Measurements from ENCODE around the gene SCARB1. TPM values are rescaled to one million over a fixed set of nuclear protein-coding genes. Genes with fewer than 3 reads are reported as not detected.
A peak's percentile ranks its signal among the peaks of the same experiment; 100 is the strongest.

The SCARB1 gene
- total RNA-seq, 4 donors from 2014 or later, result 15.3 to 55.3 (median 29.7) TPM

- H3K27me3 ChIP-seq, result no peaks in the 10 kb centered on the region
- H3K4me1 ChIP-seq, result peaks cover 0 to 76% (median 37%) of the 10 kb centered on the region in 4 donors
- peak overlapping the region in 2 of 4 donors; percentile 91 to 96 for H3K27ac ChIP-seq
These were observed 105.1 kb downstream of the SCARB1 start for GRCh38 chr12:124758266-124759220.

GRCh38 chr12:124757329-124757728 is 106.3 kb downstream of the SCARB1 start:
- 97% methylated on average over 4 of the region's 4 CpGs for WGBS, 2 donors
- Histone ChIP-seq H3K4me3 (no peak overlapping the region), H3K9me3 (peaks cover 0 to 5% (median 0%) of the 10 kb centered on the region in 4 donors), H3K36me3 (no peaks in the 10 kb centered on the region), H3K27ac (peak overlapping the region in 2 of 4 donors; percentile 91 to 96), H3K27me3 (no peaks in the 10 kb centered on the region), H3K4me1 (peaks cover 0 to 71% (median 35%) of the 10 kb centered on the region in 4 donors)
- no peak for DNase-seq (ENCODE audit: low spot score in 2 of 2)
- no peak for TF ChIP-seq POLR2A (IDR thresholded peaks at IDR 0.05)
- TF ChIP-seq, protein P1, sequence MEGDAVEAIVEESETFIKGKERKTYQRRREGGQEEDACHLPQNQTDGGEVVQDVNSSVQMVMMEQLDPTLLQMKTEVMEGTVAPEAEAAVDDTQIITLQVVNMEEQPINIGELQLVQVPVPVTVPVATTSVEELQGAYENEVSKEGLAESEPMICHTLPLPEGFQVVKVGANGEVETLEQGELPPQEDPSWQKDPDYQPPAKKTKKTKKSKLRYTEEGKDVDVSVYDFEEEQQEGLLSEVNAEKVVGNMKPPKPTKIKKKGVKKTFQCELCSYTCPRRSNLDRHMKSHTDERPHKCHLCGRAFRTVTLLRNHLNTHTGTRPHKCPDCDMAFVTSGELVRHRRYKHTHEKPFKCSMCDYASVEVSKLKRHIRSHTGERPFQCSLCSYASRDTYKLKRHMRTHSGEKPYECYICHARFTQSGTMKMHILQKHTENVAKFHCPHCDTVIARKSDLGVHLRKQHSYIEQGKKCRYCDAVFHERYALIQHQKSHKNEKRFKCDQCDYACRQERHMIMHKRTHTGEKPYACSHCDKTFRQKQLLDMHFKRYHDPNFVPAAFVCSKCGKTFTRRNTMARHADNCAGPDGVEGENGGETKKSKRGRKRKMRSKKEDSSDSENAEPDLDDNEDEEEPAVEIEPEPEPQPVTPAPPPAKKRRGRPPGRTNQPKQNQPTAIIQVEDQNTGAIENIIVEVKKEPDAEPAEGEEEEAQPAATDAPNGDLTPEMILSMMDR (IDR thresholded peaks at IDR 0.05), result no peak

More at GRCh38 chr12:124758266-124759220, 105.1 kb downstream of the SCARB1 start:
- WGBS, 2 donors, result 63 to 79% methylated on average over 25 to 32 of the region's 32 CpGs
- no peak overlapping the region for H3K4me3 ChIP-seq
- no peaks in the 10 kb centered on the region for H3K36me3 ChIP-seq
- TF ChIP-seq, protein P1 (IDR thresholded peaks at IDR 0.05), result no peak
- no peak for TF ChIP-seq POLR2A (IDR thresholded peaks at IDR 0.05)
- no peak for DNase-seq (ENCODE audit: low spot score in 2 of 2)
- H3K9me3 ChIP-seq, result peaks cover 0 to 5% (median 0%) of the 10 kb centered on the region in 4 donors

- Histone ChIP-seq H3K4me3 (no peak overlapping the region), H3K9me3 (peaks cover 0 to 5% (median 0%) of the 10 kb centered on the region in 4 donors), H3K27me3 (no peaks in the 10 kb centered on the region), H3K27ac (peak overlapping the region in 3 of 4 donors; percentile 78 to 96 (median 91)), H3K4me1 (peaks cover 0 to 71% (median 35%) of the 10 kb centered on the region in 4 donors), H3K36me3 (no peaks in the 10 kb centered on the region)
- DNase-seq (ENCODE audit: low spot score in 2 of 2), result no peak
- TF ChIP-seq EP300 (IDR thresholded peaks at IDR 0.05), result peak in 1 of 2 donors; percentile 52
- TF ChIP-seq, protein P1 (IDR thresholded peaks at IDR 0.05), result no peak
- WGBS, 2 donors, result 88 to 92% methylated on average over 3 of the region's 3 CpGs
These were observed 106.9 kb downstream of the SCARB1 start for GRCh38 chr12:124756760-124757159.

GRCh38 chr12:124756166-124756565 is 107.5 kb downstream of the SCARB1 start:
- Histone ChIP-seq H3K9me3 (peaks cover 0 to 5% (median 0%) of the 10 kb centered on the region in 4 donors), H3K27ac (peak overlapping the region; percentile 58 to 96 (median 84)), H3K4me1 (peaks cover 0 to 68% (median 34%) of the 10 kb centered on the region in 4 donors), H3K36me3 (no peaks in the 10 kb centered on the region), H3K4me3 (no peak overlapping the region), H3K27me3 (no peaks in the 10 kb centered on the region)
- DNase-seq (ENCODE audit: low spot score in 2 of 2), result no peak
- WGBS, 2 donors, result 68 to 76% methylated on average over 6 of the region's 6 CpGs
- TF ChIP-seq POLR2A (IDR thresholded peaks at IDR 0.05), result no peak
- TF ChIP-seq, protein P1 (IDR thresholded peaks at IDR 0.05), result no peak
- TF ChIP-seq EP300 (IDR thresholded peaks at IDR 0.05), result no peak

DNA sequence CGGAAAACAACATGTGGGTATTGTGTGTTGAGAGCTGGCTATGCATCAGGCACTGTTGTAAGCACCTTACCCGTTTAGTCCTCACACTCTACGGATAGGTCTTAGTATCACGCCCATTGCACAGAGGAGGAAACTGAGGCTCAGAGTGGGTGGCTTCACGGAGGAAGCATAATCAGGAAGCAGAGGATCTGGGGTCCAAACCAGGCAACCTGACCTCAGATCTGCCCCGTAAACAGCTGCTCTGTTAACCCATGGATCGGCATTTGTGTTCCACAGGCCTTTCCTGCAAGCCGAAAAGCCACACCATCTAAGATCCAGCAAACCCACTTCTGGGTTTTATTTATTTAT is 107.9 kb downstream of the SCARB1 start:
- Histone ChIP-seq H3K4me3 (no peak overlapping the region), H3K27me3 (no peaks in the 10 kb centered on the region), H3K36me3 (no peaks in the 10 kb centered on the region), H3K4me1 (peaks cover 0 to 68% (median 34%) of the 10 kb centered on the region in 4 donors), H3K27ac (peak overlapping the region; percentile 58 to 96 (median 84)), H3K9me3 (peaks cover 0 to 5% (median 0%) of the 10 kb centered on the region in 4 donors)
- 68 to 70% methylated on average over 8 of the region's 8 CpGs for WGBS, 2 donors
- no peak for DNase-seq (ENCODE audit: low spot score in 2 of 2)
- TF ChIP-seq POLR2A (IDR thresholded peaks at IDR 0.05), result no peak
- TF ChIP-seq EP300 (IDR thresholded peaks at IDR 0.05), result no peak
- TF ChIP-seq, protein P1 (IDR thresholded peaks at IDR 0.05), result no peak

Measured in tibial nerve (tissue), 4 donors.